HCT116 (cell line): ENCODE data around the gene RBM15B. TPM values are rescaled to one million over a fixed set of nuclear protein-coding genes. Genes with fewer than 3 reads are reported as not detected.

Source experiments
- ATAC-seq: fragments of 200-7000 bp; cut with Tn5 transposase; 2 replicates; pipeline ENCODE4 v1.9.1; 2020; ENCODE audit warnings: mild to moderate bottlenecking, moderate library complexity
- BruUV-seq: library from RNA; stranded (reverse); fragments of 400-500 nt; replicated peaks from 2 replicates; lab custom pipeline; 2021; lab: Mats Ljungman, UMichigan
- CTCF ChIA-PET: fragments of 300-600 bp; sonication (Branson Sonifier 250); formaldehyde crosslinking; loops from one replicate; lab custom pipeline; 2021; ENCODE audit warnings: antibody characterized with exemption; lab: Charles Lee
- POLR2A ChIA-PET: fragments of 300-600, 350-600 bp; sonication (Branson Sonifier 250); formaldehyde crosslinking; loops from one replicate; lab custom pipeline; 2021; ENCODE audit warnings: antibody characterized with exemption; lab: Charles Lee
- RAD21 ChIA-PET, 2 experiments: fragments of 300-600 bp; sonication (Branson Sonifier 250); formaldehyde crosslinking; loops; one replicate each; lab custom pipeline; 2023; ENCODE audit warnings: low total read pairs in 2 of 2; ENCODE audit not compliant: uncharacterized antibody in 2 of 2, unreplicated experiment in 2 of 2, low non-redundant PET in 1 of 2; lab: Charles Lee
- DNase-seq: peaks from one replicate; pipeline ENCODE4 v3.0.0-alpha.2; 2010; ENCODE audit warnings: low read depth, low spot score
- H2AFZ ChIP-seq: fragments of 200-600 bp; shearing (Covaris generic), sonication (generic); 2 replicates; pipeline ENCODE4 v1.6.1; 2017; ENCODE audit warnings: low read depth, mixed run types, mixed read lengths, antibody characterized with exemption, low read length; ENCODE audit not compliant: poor library complexity, severe bottlenecking
- H3K27ac ChIP-seq: 2 replicates; pipeline ENCODE4 v1.5.1; 2012; ENCODE audit warnings: low read depth, low read length
- H3K27me3 ChIP-seq: fragments of 200-600 bp; sonication (generic); 2 replicates; pipeline ENCODE4 v1.6.1; 2016; ENCODE audit warnings: mixed run types, low read length, mixed read lengths; ENCODE audit not compliant: insufficient read depth
- H3K36me3 ChIP-seq, 2 experiments: fragments of 200-500 bp in 1 of 2; fragments of 200-600 bp in 1 of 2; sonication (Bioruptor generic) in 1 of 2; sonication (generic) in 1 of 2; 2 replicates each; pipeline versions ENCODE4 v1.5.1 to v1.6.1; 2014 to 2016; ENCODE audit warnings: low read length in 2 of 2, inconsistent platforms in 1 of 2, mixed read lengths in 1 of 2, mixed run types in 1 of 2; ENCODE audit not compliant: insufficient read depth in 2 of 2, control insufficient read depth in 1 of 2
- H3K4me1 ChIP-seq, 2 experiments: fragments of 200-600 bp in 1 of 2; sonication (generic) in 1 of 2; 2 replicates each; pipeline versions ENCODE4 v1.5.1 to v1.6.1; 2012 to 2017; ENCODE audit warnings: low read length in 2 of 2, inconsistent platforms in 1 of 2, mild to moderate bottlenecking in 1 of 2, mixed read lengths in 1 of 2, mixed run types in 1 of 2, moderate library complexity in 1 of 2; ENCODE audit not compliant: insufficient read depth in 2 of 2, control insufficient read depth in 1 of 2
- H3K4me2 ChIP-seq: fragments of 200-600 bp; sonication (generic); 2 replicates; pipeline ENCODE4 v1.6.1; 2017; ENCODE audit warnings: mixed run types, low read length, mixed read lengths
- H3K4me3 ChIP-seq, 2 experiments: fragments of 200-600 bp in 1 of 2; sonication (generic) in 1 of 2; replicated peaks in 1 of 2; 2 replicates each; pipeline ENCODE4 v1.5.1; 2011 to 2016; ENCODE audit warnings: low read length in 2 of 2, control low read depth in 1 of 2, low read depth in 1 of 2, mild to moderate bottlenecking in 1 of 2, mixed read lengths in 1 of 2, mixed run types in 1 of 2
- H3K79me2 ChIP-seq: fragments of 200-600 bp; sonication (generic); 2 replicates; pipeline ENCODE4 v1.6.1; 2017; ENCODE audit warnings: mild to moderate bottlenecking, mixed run types, low read length, moderate library complexity, mixed read lengths; ENCODE audit not compliant: insufficient read depth
- H3K9ac ChIP-seq: fragments of 200-600 bp; sonication (generic); 2 replicates; pipeline ENCODE4 v1.6.1; 2016; ENCODE audit warnings: low read length, mixed read lengths
- H3K9me2 ChIP-seq: fragments of 200-600 bp; sonication (generic), shearing (Covaris generic); 2 replicates; pipeline ENCODE4 v1.6.1; 2017; ENCODE audit warnings: mixed run types, mild to moderate bottlenecking, moderate library complexity; ENCODE audit not compliant: insufficient read depth
- H3K9me3 ChIP-seq, 2 experiments: fragments of 200-500 bp in 1 of 2; fragments of 200-600 bp in 1 of 2; sonication (Bioruptor generic) in 1 of 2; sonication (generic) in 1 of 2; 2 replicates each; pipeline ENCODE4 v1.6.1; 2014 to 2017; ENCODE audit warnings: low read length in 2 of 2, mixed read lengths in 2 of 2, inconsistent platforms in 1 of 2, low read depth in 1 of 2, mild to moderate bottlenecking in 1 of 2, mixed run types in 1 of 2, moderate library complexity in 1 of 2; ENCODE audit not compliant: control insufficient read depth in 1 of 2, insufficient read depth in 1 of 2
- H4K20me1 ChIP-seq: fragments of 200-600 bp; sonication (generic), shearing (Covaris generic); 2 replicates; pipeline ENCODE4 v1.6.1; 2017; ENCODE audit warnings: mixed run types, mild to moderate bottlenecking, moderate library complexity; ENCODE audit not compliant: insufficient read depth
- ELF1 ChIP-seq: IDR thresholded peaks from 2 replicates; pipeline ENCODE4 v1.6.1; 2012; ENCODE audit warnings: low read depth, borderline replicate concordance
- EZH2 ChIP-seq: fragments of 200-600 bp; sonication (generic); IDR thresholded peaks from 2 replicates; pipeline ENCODE4 v1.6.1; 2017; ENCODE audit warnings: antibody characterized with exemption, mixed run types
- JUND ChIP-seq: IDR thresholded peaks from 2 replicates; pipeline ENCODE4 v1.6.1; 2012
- POLR2A ChIP-seq: IDR thresholded peaks from 2 replicates; pipeline ENCODE4 v1.7.0; 2011; ENCODE audit warnings: borderline replicate concordance; ENCODE audit not compliant: insufficient read depth, insufficient read length; ENCODE audit errors: extremely low read depth
- POLR2AphosphoS5 ChIP-seq: IDR thresholded peaks from 2 replicates; pipeline ENCODE4 v1.6.1; 2011; ENCODE audit warnings: mild to moderate bottlenecking, low read depth, low read length, moderate library complexity
- RAD21 ChIP-seq: IDR thresholded peaks from 2 replicates; pipeline ENCODE4 v1.6.1; 2012; ENCODE audit warnings: low read depth, mild to moderate bottlenecking
- SIN3A ChIP-seq: IDR thresholded peaks from 2 replicates; pipeline ENCODE4 v1.6.1; 2012; ENCODE audit warnings: low read depth
- SP1 ChIP-seq: IDR thresholded peaks from 2 replicates; pipeline ENCODE4 v1.6.1; 2012; ENCODE audit warnings: low read depth
- SRF ChIP-seq: IDR thresholded peaks from 2 replicates; pipeline ENCODE4 v1.6.1; 2012; ENCODE audit warnings: low read depth
- TCF7L2 ChIP-seq: IDR thresholded peaks from 2 replicates; pipeline ENCODE4 v1.7.0; 2011; ENCODE audit warnings: borderline replicate concordance, inconsistent platforms; ENCODE audit not compliant: insufficient read depth, insufficient read length; ENCODE audit errors: extremely low read depth
- YY1 ChIP-seq: IDR thresholded peaks from 2 replicates; pipeline ENCODE4 v1.6.1; 2011; ENCODE audit warnings: low read length, low read depth, moderate library complexity, mild to moderate bottlenecking; ENCODE audit not compliant: insufficient replicate concordance; ENCODE audit errors: extremely low read depth
- intact Hi-C: fragments of 100-400 bp; cut with micrococcal nuclease; formaldehyde crosslinking; loops from 2 replicates; pipeline ENCODE4 v1.10.0; 2022
- total RNA-seq: library from RNA; stranded (reverse); gene quantifications from one replicate; pipeline ENCODE4 v1.2.1, GENCODE V29; 2021; ENCODE audit not compliant: unreplicated experiment
- TF ChIP-seq, protein P1 (sequence below): IDR thresholded peaks from 2 replicates; pipeline ENCODE4 v1.6.1; 2011; ENCODE audit warnings: mild to moderate bottlenecking, low read length, moderate library complexity; ENCODE audit not compliant: insufficient replicate concordance; ENCODE audit errors: extremely low read depth
- TF ChIP-seq, protein P2 (sequence below), 3 experiments: fragments of 200-600 bp in 1 of 3; sonication (generic) in 1 of 3; IDR thresholded peaks in 2 of 3; conservative IDR thresholded peaks in 1 of 3; 2 replicates each; pipeline ENCODE4 v1.5.1; 2012 to 2017; ENCODE audit warnings: low read depth in 2 of 3, low read length in 2 of 3, antibody characterized with exemption in 1 of 3, borderline replicate concordance in 1 of 3, control low read depth in 1 of 3, mild to moderate bottlenecking in 1 of 3, mixed read lengths in 1 of 3, mixed run types in 1 of 3, moderate library complexity in 1 of 3; ENCODE audit not compliant: insufficient read depth in 1 of 3

RBM15B gene
- total RNA-seq, 1 experiment from 2014 or later: 24.1 TPM

DNA sequence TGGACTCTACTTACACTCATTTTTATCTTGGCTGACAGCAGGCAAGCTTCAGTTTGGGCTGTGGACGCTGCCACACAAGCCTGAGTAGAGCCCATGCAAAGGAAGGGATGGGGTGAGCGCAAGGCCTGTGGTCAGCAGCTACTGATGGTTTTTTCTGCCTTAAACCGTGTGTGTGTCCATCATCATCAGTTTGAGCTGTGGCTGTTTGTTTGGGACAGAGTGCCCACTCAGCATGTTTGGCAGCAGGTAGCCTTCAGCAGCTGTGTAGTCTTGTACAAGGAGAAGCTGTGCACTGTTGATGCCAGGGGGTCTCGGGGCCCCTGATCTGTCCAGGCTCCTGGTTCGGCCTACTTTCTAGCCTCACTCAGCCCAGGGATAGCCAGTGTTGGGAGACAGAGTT is 3.5 kb downstream of the RBM15B start:
- RAD21 ChIA-PET: no interaction called here

More for the DNA sequence above, 3.5 kb downstream of the RBM15B start:
- intact Hi-C loops: loop anchor here (5.0 kb wide), 1 partner anchor 278 kb away; the partner anchor contains the start of gene TEX264
- H3K4me2 ChIP-seq: no peak overlapping the region
- no peak for ATAC-seq
- H3K9me2 ChIP-seq: no peaks in the 10 kb centered on the region
- peaks cover 0 to 14% of the 10 kb centered on the region in 2 experiments; a peak in 1 of 4 replicates for H3K9me3 ChIP-seq
- H3K27me3 ChIP-seq: no peaks in the 10 kb centered on the region
- ChIA-PET CTCF (no interaction called here), POLR2A (no interaction called here)
- DNase-seq: no peak
- H3K27ac ChIP-seq: no peak overlapping the region
- H3K79me2 ChIP-seq: peaks cover 39% of the 10 kb centered on the region
- H3K4me1 ChIP-seq: peaks cover 8 to 18% of the 10 kb centered on the region in 2 experiments; a peak in 2 of 4 replicates
- H3K4me3 ChIP-seq: no peak overlapping the region
- TF ChIP-seq ELF1: no peak
- TF ChIP-seq JUND: no peak
- no peak for TF ChIP-seq SP1
- TF ChIP-seq SIN3A: no peak
- TF ChIP-seq TCF7L2: no peak
- no peak for TF ChIP-seq POLR2AphosphoS5
- TF ChIP-seq RAD21: no peak
- TF ChIP-seq, protein P1, sequence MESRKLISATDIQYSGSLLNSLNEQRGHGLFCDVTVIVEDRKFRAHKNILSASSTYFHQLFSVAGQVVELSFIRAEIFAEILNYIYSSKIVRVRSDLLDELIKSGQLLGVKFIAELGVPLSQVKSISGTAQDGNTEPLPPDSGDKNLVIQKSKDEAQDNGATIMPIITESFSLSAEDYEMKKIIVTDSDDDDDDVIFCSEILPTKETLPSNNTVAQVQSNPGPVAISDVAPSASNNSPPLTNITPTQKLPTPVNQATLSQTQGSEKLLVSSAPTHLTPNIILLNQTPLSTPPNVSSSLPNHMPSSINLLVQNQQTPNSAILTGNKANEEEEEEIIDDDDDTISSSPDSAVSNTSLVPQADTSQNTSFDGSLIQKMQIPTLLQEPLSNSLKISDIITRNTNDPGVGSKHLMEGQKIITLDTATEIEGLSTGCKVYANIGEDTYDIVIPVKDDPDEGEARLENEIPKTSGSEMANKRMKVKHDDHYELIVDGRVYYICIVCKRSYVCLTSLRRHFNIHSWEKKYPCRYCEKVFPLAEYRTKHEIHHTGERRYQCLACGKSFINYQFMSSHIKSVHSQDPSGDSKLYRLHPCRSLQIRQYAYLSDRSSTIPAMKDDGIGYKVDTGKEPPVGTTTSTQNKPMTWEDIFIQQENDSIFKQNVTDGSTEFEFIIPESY: no peak
- TF ChIP-seq YY1: no peak
- TF ChIP-seq POLR2A: no peak
- TF ChIP-seq EZH2: no peak
- TF ChIP-seq, protein P2, sequence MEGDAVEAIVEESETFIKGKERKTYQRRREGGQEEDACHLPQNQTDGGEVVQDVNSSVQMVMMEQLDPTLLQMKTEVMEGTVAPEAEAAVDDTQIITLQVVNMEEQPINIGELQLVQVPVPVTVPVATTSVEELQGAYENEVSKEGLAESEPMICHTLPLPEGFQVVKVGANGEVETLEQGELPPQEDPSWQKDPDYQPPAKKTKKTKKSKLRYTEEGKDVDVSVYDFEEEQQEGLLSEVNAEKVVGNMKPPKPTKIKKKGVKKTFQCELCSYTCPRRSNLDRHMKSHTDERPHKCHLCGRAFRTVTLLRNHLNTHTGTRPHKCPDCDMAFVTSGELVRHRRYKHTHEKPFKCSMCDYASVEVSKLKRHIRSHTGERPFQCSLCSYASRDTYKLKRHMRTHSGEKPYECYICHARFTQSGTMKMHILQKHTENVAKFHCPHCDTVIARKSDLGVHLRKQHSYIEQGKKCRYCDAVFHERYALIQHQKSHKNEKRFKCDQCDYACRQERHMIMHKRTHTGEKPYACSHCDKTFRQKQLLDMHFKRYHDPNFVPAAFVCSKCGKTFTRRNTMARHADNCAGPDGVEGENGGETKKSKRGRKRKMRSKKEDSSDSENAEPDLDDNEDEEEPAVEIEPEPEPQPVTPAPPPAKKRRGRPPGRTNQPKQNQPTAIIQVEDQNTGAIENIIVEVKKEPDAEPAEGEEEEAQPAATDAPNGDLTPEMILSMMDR (IDR thresholded peaks at IDR 0.05 in 2 of 3, conservative IDR thresholded peaks at IDR 0.05 in 1 of 3; ENCODE audit: borderline replicate concordance in 1 of 3, insufficient read depth in 1 of 3, low read depth in 2 of 3, low read length in 2 of 3): no peak
- no peak for TF ChIP-seq SRF
- H3K9ac ChIP-seq: no peak overlapping the region
- TSS peak; percentile 46 for BruUV-seq
- peaks cover 30 to 60% of the 10 kb centered on the region in 2 experiments for H3K36me3 ChIP-seq
- H2AFZ ChIP-seq: no peak overlapping the region
- no peaks in the 10 kb centered on the region for H4K20me1 ChIP-seq
